Measurements from ENCODE around the gene STRAP.
"Not testable (repeated sequence)": the region's sequence is repeated elsewhere in the genome, so short reads cannot be mapped to it uniquely, and the experiment has no call there.

STRAP gene

DNA sequence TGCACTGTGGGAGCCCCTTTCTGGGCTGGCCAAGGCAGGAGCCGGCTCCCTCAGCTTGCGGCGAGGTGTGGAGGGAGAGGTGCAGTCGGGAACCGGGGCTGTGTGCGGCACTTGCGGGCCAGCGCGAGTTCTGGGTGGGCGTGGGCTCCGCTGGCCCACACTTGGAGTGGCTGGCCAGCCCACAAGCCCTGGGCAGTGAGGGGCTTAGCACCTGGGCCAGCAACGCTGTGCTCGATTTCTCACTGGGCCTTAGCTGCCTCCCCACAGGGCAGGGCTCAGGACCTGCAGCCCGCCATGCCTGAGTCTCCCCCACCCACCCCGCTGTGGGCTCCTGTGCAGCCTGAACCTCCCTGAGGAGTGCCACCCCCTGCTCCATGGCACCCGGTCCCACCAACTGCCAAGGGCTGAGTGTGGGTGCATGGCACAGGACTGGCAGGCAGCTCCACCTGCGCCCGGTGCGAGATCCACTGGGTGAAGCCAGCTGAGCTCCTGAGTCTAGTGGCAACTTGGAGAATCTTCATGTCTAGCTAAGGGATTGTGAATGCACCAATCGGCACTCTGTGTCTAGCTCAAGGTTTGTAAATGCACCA is 7.5 kb upstream of the STRAP start:
- not testable (repeated sequence) for DNase-seq

DNA sequence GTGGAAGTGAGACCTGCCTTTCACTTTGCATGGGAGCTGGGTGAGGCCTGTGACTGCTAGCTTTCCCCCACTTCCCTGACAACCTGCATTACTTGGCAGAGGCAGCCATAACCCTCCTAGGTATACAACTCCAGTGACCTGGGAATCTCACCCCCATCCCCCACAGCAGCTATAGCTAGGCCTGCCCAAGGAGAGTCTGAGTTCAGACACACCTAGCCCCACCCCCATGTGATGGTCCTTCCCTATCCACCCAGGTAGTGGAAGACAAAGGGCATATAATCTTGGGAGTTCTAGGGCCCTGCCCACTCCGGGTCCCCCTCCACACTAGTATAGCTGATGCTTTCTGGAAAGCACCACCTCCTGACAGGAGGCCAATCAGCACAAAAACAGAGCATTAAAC is 6.3 kb upstream of the STRAP start:
- no peak for DNase-seq

DNA sequence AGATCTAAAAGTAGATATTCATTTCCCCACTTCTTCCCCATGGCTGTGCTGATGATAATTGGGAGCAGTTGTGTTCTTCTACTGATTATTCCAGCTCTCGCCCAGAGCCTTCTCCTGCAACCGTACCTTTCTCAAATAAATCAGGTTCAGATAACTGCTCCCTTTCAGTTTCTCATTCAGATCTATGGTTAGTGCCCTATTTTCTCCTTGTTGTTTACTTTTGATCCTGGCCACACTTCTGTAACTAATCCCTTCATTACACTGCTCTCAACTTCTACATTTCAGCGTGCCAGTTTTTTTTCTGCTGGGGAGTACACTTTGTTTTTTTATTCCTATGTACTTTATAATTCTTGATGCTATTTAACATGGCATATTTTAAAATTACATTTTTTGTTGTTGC is 2.8 kb upstream of the STRAP start:
- no peak for DNase-seq

DNA sequence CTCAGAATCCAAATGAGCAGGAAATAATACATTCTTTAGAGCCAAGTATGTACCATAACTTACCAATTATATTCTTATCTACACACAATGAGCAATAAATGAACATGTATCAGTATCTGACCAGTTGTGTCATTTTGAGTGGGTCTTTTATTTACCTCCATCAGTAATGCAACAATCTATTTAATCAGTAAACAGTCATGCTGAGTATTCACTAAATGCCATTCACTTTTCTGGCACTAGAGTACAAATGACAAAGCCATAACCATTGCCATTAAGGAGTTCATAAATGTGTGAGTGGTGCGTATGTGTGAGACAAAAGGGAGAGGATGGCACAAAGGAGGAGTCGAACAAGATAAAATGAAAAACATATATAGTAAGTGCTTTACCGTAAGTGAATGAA is 1.5 kb upstream of the STRAP start:
- peak; percentile 26 for DNase-seq

DNA sequence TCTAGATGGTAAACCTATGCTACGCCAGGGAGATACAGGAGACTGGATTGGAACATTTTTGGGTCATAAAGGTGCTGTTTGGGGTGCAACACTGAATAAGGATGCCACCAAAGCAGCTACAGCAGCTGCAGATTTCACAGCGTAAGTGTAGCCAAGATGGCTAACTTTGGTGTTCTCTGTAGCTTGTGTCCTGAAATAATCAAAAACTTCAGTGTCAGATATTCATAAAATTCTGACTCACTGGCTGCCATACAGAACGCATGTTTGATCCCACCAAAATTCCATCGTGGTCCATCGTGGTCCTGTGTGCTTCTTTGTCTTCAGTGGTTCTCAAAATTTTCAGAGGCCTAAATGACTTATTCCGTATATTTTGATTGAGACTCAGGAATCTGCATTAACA is 1.3 kb downstream of the STRAP start:
- no peak for DNase-seq

DNA sequence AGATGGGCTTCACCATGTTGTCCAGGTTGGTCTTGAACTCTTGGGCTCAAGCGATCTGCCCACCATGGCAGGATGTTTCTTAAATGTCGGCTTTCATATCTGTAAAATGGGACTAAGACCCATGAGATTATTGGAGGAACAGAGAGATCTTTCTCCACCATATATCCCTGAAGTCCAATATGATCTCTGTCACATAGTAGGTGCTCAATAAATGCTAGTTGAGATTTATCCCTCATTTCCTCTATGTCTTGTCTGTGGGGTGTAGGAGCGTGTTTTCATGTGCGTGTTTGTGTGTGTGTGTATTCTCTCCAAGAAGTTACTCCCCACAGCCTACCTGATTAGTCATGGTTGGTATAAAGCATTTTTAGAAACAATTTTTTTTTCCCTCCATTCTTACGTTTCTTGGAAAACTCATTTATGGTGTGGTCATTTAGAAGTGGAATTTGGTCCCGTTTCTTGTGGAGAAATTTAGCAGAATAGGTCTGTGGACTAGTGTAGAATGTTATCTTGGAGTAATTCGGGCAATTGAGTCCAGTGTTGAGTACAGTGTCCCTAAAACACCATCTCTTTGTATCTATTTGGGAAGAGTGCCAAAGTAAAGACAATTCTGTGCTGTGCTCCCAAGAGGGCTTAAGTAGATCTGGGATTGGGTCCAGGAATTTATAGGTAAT is 4.3 kb downstream of the STRAP start:
- DNase-seq = no peak

DNA sequence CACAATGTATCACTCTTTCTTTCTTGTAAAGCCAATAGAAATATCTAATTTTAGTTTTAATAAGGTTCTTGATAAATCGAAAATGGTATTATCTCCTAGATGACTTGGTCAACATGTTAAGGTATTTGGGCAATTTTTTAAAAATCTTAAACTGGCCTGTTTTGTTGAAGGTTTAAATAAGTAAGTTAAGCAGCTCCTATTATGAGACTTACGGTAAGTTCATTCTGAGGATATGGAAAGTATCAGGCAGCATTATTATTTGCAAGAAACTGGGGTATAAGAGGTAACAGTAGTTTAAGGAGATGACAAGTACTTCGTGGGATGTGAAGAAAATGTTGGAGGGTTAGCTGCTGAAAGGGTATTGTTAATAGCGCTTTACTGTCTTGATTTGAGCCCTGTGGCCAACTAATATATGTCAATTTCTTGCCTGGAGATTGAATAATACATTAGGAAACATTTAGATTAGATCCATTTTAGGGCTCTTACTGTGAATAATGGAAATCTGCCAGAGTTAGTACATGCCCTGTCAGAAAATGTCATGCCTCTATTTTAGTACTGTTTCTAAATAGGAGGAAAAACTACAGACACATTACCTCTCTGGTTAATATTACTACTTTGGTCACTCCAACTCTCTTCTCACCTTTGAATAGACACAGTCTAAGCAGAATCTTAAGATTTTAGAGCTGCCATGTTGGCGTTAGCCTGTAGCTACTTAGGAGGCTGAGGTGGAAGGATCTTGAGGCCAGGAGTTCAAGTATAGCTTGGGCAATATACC is 5.0 kb downstream of the STRAP start:
- no peak for DNase-seq

DNA sequence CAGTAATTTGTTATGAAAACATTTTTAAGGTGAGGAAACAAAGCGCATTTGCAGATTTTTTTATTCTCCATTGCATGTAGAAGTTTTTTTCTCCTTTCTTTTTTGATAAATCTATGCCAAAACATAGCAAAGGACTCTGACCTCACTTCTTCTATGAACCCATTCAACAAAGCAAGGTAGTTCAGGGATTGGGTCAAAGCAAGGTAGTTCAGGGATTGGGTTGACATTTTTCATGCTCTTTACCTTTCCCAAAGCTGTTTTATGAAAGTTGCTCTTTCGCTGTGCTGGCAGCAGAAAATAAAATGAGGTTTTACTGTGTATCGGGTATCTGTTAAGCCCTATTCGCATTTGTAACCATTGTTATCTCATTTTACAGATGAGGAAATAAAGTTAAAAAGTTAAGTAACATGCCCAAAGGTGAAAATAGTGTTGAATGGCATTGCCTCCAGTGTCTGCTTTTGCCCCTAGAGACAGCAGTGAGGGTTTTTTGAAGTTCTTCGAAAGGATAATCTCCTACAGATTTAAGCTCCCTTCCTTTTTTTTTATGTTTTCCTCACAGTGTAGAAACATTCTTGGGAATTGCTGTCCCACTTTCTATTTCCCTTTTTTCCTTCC is 10.6 kb downstream of the STRAP start:
- no peak for DNase-seq

DNA sequence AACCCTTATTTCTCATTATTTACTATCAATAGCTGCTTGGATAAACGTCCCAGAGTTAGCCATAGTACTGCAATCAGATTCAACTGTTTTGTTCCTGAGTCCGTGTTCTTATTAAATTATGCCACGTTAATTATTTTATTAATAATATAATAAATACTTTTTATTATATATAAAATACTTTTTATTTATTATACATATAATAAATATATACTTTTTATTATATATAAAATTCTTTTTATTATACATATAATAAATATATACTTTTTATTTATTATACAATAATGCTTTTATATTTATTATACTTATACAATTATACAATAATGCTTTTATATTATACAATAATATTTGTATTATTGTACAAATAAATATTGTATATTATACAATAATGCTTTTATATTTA is 11.1 kb downstream of the STRAP start:
- no peak for DNase-seq

DNA sequence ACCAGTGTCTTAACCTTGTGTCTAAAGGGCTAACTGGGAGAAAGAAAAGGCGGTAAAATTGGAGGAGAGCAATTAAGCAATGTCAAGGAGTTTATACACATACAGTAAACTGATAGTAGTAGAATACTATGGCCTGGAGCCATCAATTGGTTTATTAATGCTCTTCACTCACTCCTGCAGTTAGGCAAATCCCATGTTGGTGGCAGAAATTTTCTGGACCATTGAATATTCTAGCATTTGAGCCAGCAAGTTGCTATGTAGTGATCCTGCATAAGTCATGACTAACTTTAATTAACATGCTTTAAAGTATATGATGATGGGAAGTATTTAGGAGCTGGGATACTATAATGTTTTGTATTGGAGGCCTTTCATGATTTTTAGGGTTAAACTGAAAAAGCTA is 14.7 kb downstream of the STRAP start:
- no peak for DNase-seq

DNA sequence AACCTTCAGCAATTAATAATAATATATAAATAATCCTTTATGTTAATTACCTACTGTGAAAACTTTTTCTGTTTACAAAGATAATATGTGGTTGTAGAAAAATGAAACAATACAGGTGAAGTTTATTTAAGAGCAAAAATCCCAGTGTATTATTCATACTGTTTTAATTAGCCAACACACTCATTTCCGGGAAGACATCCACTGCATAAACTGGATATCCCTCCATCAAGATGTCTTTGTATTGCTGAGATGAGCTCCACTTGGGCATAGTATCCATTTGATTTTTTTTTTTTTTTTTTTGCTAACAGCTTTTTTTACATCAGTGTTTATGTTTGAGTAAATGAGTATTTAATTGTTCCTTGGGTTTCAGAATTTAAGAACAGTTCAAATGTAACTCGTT is 15.2 kb downstream of the STRAP start:
- DNase-seq = no peak

DNA sequence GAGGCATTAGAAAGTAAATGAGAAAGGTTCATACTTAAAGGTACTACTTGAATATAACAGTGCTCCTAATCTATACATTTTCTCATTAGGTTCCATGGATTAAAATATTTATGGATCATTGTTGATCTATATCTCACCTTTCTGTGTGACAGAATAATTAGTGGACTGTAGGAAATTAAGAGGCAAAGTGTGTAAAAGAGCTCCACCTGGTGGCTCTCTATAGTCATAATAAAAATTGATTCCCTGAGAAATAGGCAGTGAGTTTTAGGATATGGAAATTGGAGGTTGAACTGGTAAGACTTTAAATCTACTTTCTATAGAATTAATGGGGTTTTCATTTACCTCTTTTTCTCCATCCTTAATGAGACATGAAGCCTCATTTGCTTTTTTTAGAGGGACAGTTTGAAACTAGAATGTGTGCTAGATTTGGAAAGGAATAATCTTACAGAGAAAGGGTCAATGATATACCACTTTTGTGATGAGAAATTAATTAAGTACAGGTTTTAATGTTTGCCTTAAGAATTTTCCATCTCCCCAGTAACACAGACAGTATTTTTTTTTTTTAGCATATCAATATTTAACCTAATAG is 17.2 kb downstream of the STRAP start:
- DNase-seq = no peak

DNA sequence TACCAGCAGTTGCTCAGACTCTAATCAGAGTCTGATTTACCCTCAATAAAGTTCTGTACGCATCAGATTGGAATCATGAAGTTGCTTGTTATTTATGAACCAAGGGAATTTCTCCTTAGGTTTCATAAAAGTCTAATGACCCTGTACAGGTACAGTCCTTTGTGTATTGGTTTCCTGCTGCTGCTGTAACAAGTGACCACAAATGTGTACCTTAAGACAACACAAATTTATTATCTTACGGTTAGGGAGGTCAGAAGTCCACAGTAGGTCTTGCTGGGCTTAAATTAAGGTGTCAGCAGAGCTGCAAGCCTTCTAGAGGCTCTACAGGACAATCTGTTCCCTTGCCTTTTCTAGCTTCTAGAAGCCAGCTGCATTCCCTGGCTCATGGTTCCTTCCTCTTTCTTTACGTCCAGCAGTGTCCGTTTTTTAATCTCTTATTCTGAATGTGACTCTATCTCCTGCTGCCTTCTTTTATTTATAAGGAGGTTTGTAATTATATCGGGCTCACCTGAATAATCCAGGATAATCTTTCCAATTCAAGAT is 22.3 kb downstream of the STRAP start:
- DNase-seq = no peak

DNA sequence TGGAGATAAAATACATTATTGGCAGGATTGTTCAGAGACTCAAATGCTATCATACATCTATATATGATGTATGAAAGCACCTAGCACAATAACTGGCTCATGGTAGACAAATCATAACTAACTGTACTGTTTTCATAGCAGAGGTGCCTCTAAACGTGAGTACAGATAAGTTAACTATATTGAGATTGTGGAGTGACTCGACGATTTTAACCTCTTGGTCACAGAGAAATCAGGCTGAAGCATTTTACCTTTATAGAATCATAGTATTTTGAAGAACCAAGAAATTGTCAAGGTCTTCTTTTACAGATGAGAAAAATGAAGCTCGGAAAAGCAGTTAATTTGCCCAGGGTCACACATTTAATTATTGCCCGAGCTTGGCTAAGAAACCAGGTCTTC is 28.3 kb downstream of the STRAP start:
- DNase-seq = no peak

DNA sequence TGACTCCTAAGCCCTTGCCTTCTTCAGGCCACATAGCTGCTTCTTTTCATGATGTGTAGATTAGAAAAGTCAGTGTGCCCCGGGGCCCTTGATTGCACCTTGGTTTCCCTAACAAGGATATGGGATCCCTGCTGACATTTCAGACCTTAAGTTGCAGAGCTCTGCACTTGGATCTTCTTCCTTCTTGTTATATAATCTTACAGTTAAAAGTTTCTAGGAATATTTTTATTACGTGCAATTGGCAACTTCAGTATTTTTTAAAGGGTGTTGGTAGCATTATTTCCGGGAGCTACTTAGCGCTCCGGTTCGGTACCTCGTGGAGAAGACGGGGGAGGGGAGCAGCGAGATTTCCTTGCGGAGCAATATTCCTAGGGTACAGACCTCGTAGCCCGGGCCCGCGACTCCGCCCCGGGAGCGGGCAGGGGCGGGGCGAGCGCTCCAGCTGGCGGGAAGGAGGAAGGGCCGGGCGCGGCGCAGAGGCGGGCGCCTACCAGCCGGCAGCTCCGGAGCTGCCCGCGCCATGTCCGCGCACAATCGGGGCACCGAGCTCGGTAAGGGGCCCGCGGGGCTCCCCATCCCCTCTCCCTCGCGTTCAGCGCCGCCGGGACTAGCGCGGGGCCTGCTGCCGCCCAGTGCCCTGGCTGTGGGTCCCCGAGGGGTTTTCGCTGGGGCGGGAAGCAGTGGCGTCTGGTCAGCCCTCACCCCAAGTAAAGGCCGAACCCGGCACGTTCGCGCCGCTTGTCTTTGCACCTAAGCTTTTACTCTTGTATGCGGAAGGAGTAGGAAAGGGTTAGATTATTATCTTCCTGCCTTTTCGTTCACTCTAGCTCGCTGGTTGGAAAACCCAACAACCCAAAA is 28.9 kb downstream of the STRAP start, which contains the start of gene DERA:
Gene DERA, plus strand, starts transcription at position 469 of the 858 bp plus-strand sequence. Its CDS starts 52 bp downstream, at position 521.
- peak; percentile 55 for DNase-seq

DNA sequence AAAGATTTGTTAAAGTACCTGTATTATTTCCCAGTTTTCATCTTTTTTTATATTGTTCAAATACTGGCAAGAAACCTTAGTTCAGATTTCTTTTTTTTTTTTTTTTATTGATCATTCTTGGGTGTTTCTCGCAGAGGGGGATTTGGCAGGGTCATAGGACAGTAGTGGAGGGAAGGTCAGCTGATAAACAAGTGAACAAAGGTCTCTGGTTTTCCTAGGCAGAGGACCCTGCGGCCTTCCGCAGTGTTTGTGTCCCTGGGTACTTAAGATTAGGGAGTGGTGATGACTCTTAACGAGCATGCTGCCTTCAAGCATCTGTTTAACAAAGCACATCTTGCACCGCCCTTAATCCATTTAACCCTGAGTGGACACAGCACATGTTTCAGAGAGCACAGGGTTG is 29.7 kb downstream of the STRAP start:
- not testable (repeated sequence) for DNase-seq

DNA sequence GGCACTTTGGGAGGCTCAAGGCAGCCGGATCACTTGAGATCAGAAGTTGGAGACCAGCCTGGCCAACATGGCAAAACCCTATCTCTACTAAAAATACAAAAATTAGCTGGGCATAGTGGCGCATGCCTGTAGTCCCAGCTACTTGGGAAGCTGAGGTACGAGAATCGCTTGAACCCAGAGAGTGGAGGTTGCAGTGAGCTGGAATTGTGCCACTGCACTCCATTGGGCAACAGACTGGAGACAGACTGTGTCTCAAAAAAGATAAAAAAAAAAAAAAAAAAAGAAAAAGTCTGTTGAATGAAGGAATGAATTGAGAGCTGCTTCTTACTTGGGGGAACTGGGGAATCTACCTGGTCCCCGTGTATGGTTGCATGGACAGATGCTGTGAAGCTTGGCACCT is 31.9 kb downstream of the STRAP start:
- not testable (repeated sequence) for DNase-seq

DNA sequence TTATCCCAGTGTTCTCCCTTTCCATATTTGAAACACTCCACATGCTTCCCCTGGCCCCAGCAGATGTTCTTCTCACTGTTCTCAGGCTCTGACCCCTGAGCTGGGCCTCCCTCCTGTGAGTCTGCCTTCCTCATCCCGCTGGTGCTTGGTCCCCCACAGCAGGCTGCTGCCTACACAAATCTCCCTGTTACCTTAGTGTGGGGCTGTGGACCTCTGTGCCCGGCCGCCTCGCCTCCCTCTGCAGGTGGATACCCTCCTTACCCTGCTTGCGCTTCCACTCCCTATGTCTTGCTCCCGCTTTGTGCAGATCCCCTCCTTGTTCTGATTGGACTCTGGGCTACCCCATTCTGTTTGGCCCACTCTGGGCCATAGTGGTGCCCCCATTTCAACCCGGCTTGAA is 35.9 kb downstream of the STRAP start:
- DNase-seq = no peak

DNA sequence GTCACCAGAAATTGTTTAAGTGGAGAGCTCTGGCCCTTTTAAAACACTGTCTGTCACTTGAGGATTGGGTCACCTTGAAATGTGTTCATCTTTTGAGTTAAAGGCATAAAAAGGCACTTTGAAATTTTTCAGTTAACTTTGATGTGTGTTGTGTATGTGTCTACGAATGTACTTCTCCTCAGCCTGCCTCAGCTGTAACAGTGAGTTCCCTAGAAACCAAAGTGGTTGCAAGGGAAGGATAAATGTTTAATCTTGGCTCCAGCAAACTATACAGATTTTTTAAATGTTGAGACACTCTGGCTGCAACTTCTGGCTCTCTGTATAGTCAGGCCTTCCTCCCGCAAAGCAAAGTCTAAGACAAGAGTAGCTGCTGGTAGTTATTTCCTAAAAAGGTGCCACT is 37.2 kb downstream of the STRAP start:
- no peak for DNase-seq

DNA sequence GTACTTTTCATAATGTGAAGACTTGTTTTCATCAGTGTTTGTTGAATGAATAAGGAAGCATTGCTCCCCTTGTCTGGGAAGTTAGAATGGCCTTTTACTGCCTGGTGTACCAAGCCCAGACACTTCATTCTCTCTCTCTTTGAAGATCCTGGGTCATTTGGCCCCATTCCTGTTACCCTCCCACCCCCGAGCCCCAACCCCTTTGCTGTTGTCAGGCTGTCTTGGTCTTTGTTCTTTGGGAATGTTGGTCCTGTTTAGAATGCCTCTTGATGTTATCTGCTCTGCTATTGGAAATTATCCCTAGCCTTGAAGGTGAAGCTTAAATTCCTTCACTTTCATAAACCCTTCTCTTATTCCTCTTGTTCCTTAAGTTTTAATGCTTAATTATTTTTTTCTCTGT is 42.8 kb downstream of the STRAP start:
- DNase-seq = no peak

DNA sequence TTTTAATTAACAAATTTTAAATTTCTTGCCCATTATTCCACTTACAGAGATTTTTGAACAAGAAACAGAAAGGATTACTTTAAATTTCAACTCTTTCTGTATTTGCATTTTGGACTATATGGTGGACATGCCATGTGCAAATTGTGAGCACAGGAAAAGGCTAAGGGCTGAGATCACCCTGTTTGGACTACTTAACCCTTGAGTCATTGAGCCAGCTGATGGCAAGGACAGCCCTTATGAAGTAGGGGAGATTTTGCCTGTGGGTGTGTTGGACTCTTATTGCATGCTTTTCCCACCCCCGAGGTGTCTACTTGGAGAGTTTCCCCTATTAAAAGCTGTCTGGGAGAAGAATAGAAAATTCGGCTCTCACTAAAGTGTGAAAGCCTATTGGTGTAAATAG is 46.2 kb downstream of the STRAP start:
- no peak for DNase-seq
